Measurements from ENCODE around the gene OLFM3.

OLFM3 gene

GRCh38 chr1:101854271-101854670, 142.5 kb downstream of the OLFM3 start:
- no peaks in the 10 kb centered on the region for H3K36me3 ChIP-seq (ENCODE audit: insufficient read depth, low read length)
- no peak overlapping the region for H2AFZ ChIP-seq (ENCODE audit: low read length, unreplicated experiment)
- H3K4me3 ChIP-seq (ENCODE audit: low read depth, low read length): no peak overlapping the region
- H3K4me1 ChIP-seq (ENCODE audit: control insufficient read depth, insufficient read depth, low read length, unreplicated experiment): no peaks in the 10 kb centered on the region
- no peaks in the 10 kb centered on the region for H3K79me2 ChIP-seq (ENCODE audit: control insufficient read depth, insufficient read depth, low read length, unreplicated experiment)
- H3K27me3 ChIP-seq (ENCODE audit: insufficient read depth, low read length): no peaks in the 10 kb centered on the region; the same call in 1 of the 2 replicates
- no peak overlapping the region for H3K27ac ChIP-seq (ENCODE audit: low read depth, low read length)

GRCh38 chr1:101852936-101853335, 143.8 kb downstream of the OLFM3 start:
- Histone ChIP-seq H3K27ac (ENCODE audit: low read depth, low read length) (no peak overlapping the region), H3K4me1 (ENCODE audit: control insufficient read depth, insufficient read depth, low read length, unreplicated experiment) (no peaks in the 10 kb centered on the region)

GRCh38 chr1:101849356-101849755, 147.4 kb downstream of the OLFM3 start:
- H3K27me3 ChIP-seq (ENCODE audit: insufficient read depth, low read length): peaks cover 23% of the 10 kb centered on the region

More at GRCh38 chr1:101852936-101853335, 143.8 kb downstream of the OLFM3 start:
- no peak overlapping the region for H2AFZ ChIP-seq (ENCODE audit: low read length, unreplicated experiment)
- no peaks in the 10 kb centered on the region for H3K79me2 ChIP-seq (ENCODE audit: control insufficient read depth, insufficient read depth, low read length, unreplicated experiment)
- peaks cover 1% of the 10 kb centered on the region; the same call in 1 of the 2 replicates for H3K27me3 ChIP-seq (ENCODE audit: insufficient read depth, low read length)
- no peaks in the 10 kb centered on the region for H3K36me3 ChIP-seq (ENCODE audit: insufficient read depth, low read length)
- no peak overlapping the region for H3K4me3 ChIP-seq (ENCODE audit: low read depth, low read length)

GRCh38 chr1:101847626-101848025, 149.1 kb downstream of the OLFM3 start:
- H3K27ac ChIP-seq (ENCODE audit: low read depth, low read length): no peak overlapping the region

More at GRCh38 chr1:101849356-101849755, 147.4 kb downstream of the OLFM3 start:
- Histone ChIP-seq H3K4me1 (ENCODE audit: control insufficient read depth, insufficient read depth, low read length, unreplicated experiment) (no peaks in the 10 kb centered on the region), H2AFZ (ENCODE audit: low read length, unreplicated experiment) (no peak overlapping the region), H3K27ac (ENCODE audit: low read depth, low read length) (no peak overlapping the region), H3K4me3 (ENCODE audit: low read depth, low read length) (no peak overlapping the region), H3K79me2 (ENCODE audit: control insufficient read depth, insufficient read depth, low read length, unreplicated experiment) (no peaks in the 10 kb centered on the region), H3K36me3 (ENCODE audit: insufficient read depth, low read length) (no peaks in the 10 kb centered on the region)

GRCh38 chr1:101846820-101847219, 149.9 kb downstream of the OLFM3 start:
- no peaks in the 10 kb centered on the region for H3K79me2 ChIP-seq (ENCODE audit: control insufficient read depth, insufficient read depth, low read length, unreplicated experiment)
- H3K27ac ChIP-seq (ENCODE audit: low read depth, low read length): no peak overlapping the region
- no peak overlapping the region for H3K4me3 ChIP-seq (ENCODE audit: low read depth, low read length)
- H3K36me3 ChIP-seq (ENCODE audit: insufficient read depth, low read length): no peaks in the 10 kb centered on the region
- H2AFZ ChIP-seq (ENCODE audit: low read length, unreplicated experiment): no peak overlapping the region
- H3K27me3 ChIP-seq (ENCODE audit: insufficient read depth, low read length): peaks cover 23% of the 10 kb centered on the region
- H3K4me1 ChIP-seq (ENCODE audit: control insufficient read depth, insufficient read depth, low read length, unreplicated experiment): no peaks in the 10 kb centered on the region

More at GRCh38 chr1:101847626-101848025, 149.1 kb downstream of the OLFM3 start:
- H2AFZ ChIP-seq (ENCODE audit: low read length, unreplicated experiment): no peak overlapping the region
- H3K4me3 ChIP-seq (ENCODE audit: low read depth, low read length): no peak overlapping the region
- no peaks in the 10 kb centered on the region for H3K4me1 ChIP-seq (ENCODE audit: control insufficient read depth, insufficient read depth, low read length, unreplicated experiment)
- no peaks in the 10 kb centered on the region for H3K36me3 ChIP-seq (ENCODE audit: insufficient read depth, low read length)
- H3K27me3 ChIP-seq (ENCODE audit: insufficient read depth, low read length): peaks cover 23% of the 10 kb centered on the region
- H3K79me2 ChIP-seq (ENCODE audit: control insufficient read depth, insufficient read depth, low read length, unreplicated experiment): no peaks in the 10 kb centered on the region

GRCh38 chr1:101843160-101843559, 153.6 kb downstream of the OLFM3 start:
- Histone ChIP-seq H3K4me3 (ENCODE audit: low read depth, low read length) (no peak overlapping the region), H3K27me3 (ENCODE audit: insufficient read depth, low read length) (peaks cover 23% of the 10 kb centered on the region), H3K79me2 (ENCODE audit: control insufficient read depth, insufficient read depth, low read length, unreplicated experiment) (no peaks in the 10 kb centered on the region), H3K4me1 (ENCODE audit: control insufficient read depth, insufficient read depth, low read length, unreplicated experiment) (no peaks in the 10 kb centered on the region), H2AFZ (ENCODE audit: low read length, unreplicated experiment) (no peak overlapping the region), H3K27ac (ENCODE audit: low read depth, low read length) (no peak overlapping the region), H3K36me3 (ENCODE audit: insufficient read depth, low read length) (no peaks in the 10 kb centered on the region)

GRCh38 chr1:101841824-101842223, 154.9 kb downstream of the OLFM3 start:
- no peaks in the 10 kb centered on the region for H3K36me3 ChIP-seq (ENCODE audit: insufficient read depth, low read length)
- no peak overlapping the region for H2AFZ ChIP-seq (ENCODE audit: low read length, unreplicated experiment)
- peaks cover 10% of the 10 kb centered on the region for H3K27me3 ChIP-seq (ENCODE audit: insufficient read depth, low read length)
- no peak overlapping the region for H3K4me3 ChIP-seq (ENCODE audit: low read depth, low read length)
- no peak overlapping the region for H3K27ac ChIP-seq (ENCODE audit: low read depth, low read length)
- H3K4me1 ChIP-seq (ENCODE audit: control insufficient read depth, insufficient read depth, low read length, unreplicated experiment): no peaks in the 10 kb centered on the region
- no peaks in the 10 kb centered on the region for H3K79me2 ChIP-seq (ENCODE audit: control insufficient read depth, insufficient read depth, low read length, unreplicated experiment)

GRCh38 chr1:101835988-101836387, 160.7 kb downstream of the OLFM3 start:
- Histone ChIP-seq H3K36me3 (ENCODE audit: insufficient read depth, low read length) (no peaks in the 10 kb centered on the region), H2AFZ (ENCODE audit: low read length, unreplicated experiment) (no peak overlapping the region), H3K27ac (ENCODE audit: low read depth, low read length) (no peak overlapping the region), H3K4me1 (ENCODE audit: control insufficient read depth, insufficient read depth, low read length, unreplicated experiment) (no peaks in the 10 kb centered on the region), H3K79me2 (ENCODE audit: control insufficient read depth, insufficient read depth, low read length, unreplicated experiment) (no peaks in the 10 kb centered on the region), H3K4me3 (ENCODE audit: low read depth, low read length) (no peak overlapping the region), H3K27me3 (ENCODE audit: insufficient read depth, low read length) (0 out of 2 replicates have a peak, but pooled peaks cover 3% of the 10 kb centered on the region)

- Histone ChIP-seq H2AFZ (ENCODE audit: low read length, unreplicated experiment) (no peak overlapping the region), H3K4me3 (ENCODE audit: low read depth, low read length) (no peak overlapping the region), H3K36me3 (ENCODE audit: insufficient read depth, low read length) (no peaks in the 10 kb centered on the region), H3K27me3 (ENCODE audit: insufficient read depth, low read length) (0 out of 2 replicates have a peak, but pooled peaks cover 3% of the 10 kb centered on the region), H3K79me2 (ENCODE audit: control insufficient read depth, insufficient read depth, low read length, unreplicated experiment) (no peaks in the 10 kb centered on the region), H3K27ac (ENCODE audit: low read depth, low read length) (no peak overlapping the region), H3K4me1 (ENCODE audit: control insufficient read depth, insufficient read depth, low read length, unreplicated experiment) (no peaks in the 10 kb centered on the region)
Measured at GRCh38 chr1:101833312-101833711, 163.4 kb downstream of the OLFM3 start.

GRCh38 chr1:101826416-101826815, 170.3 kb downstream of the OLFM3 start:
- H3K27ac ChIP-seq (ENCODE audit: low read depth, low read length): no peak overlapping the region
- H2AFZ ChIP-seq (ENCODE audit: low read length, unreplicated experiment): no peak overlapping the region
- no peaks in the 10 kb centered on the region for H3K36me3 ChIP-seq (ENCODE audit: insufficient read depth, low read length)
- no peaks in the 10 kb centered on the region for H3K4me1 ChIP-seq (ENCODE audit: control insufficient read depth, insufficient read depth, low read length, unreplicated experiment)
- peaks cover 29% of the 10 kb centered on the region; the same call in 1 of the 2 replicates for H3K27me3 ChIP-seq (ENCODE audit: insufficient read depth, low read length)
- no peaks in the 10 kb centered on the region for H3K79me2 ChIP-seq (ENCODE audit: control insufficient read depth, insufficient read depth, low read length, unreplicated experiment)
- no peak overlapping the region for H3K4me3 ChIP-seq (ENCODE audit: low read depth, low read length)

- Histone ChIP-seq H3K79me2 (ENCODE audit: control insufficient read depth, insufficient read depth, low read length, unreplicated experiment) (no peaks in the 10 kb centered on the region), H3K4me3 (ENCODE audit: low read depth, low read length) (no peak overlapping the region), H2AFZ (ENCODE audit: low read length, unreplicated experiment) (no peak overlapping the region), H3K27me3 (ENCODE audit: insufficient read depth, low read length) (peaks cover 44% of the 10 kb centered on the region), H3K36me3 (ENCODE audit: insufficient read depth, low read length) (no peaks in the 10 kb centered on the region), H3K4me1 (ENCODE audit: control insufficient read depth, insufficient read depth, low read length, unreplicated experiment) (no peaks in the 10 kb centered on the region), H3K27ac (ENCODE audit: low read depth, low read length) (no peak overlapping the region)
Measured at GRCh38 chr1:101820071-101820470, 176.7 kb downstream of the OLFM3 start.

Measured in ACC112 (cell line).